Panc1 (cell line): Measurements from ENCODE around the gene USH2A. TPM values are rescaled to one million over a fixed set of nuclear protein-coding genes. Genes with fewer than 3 reads are reported as not detected.

Source experiments
- ATAC-seq: fragments of 200-7000 bp; cut with Tn5 transposase; 2 replicates; pipeline ENCODE4 v1.9.1; 2020; ENCODE audit warnings: mild to moderate bottlenecking, moderate library complexity
- BruUV-seq: library from RNA; stranded (reverse); fragments of 400-500 nt; replicated peaks from 2 replicates; lab custom pipeline; 2021; lab: Mats Ljungman, UMichigan
- CTCF ChIA-PET: fragments of 300-600 bp; sonication (Branson Sonifier 250); formaldehyde crosslinking; loops from one replicate; lab custom pipeline; 2022; ENCODE audit warnings: antibody characterized with exemption; lab: Charles Lee
- POLR2A ChIA-PET: fragments of 300-600 bp; sonication (Branson Sonifier 250); formaldehyde crosslinking; loops from one replicate; lab custom pipeline; 2022; ENCODE audit warnings: antibody characterized with exemption; lab: Charles Lee
- DNase-seq: peaks from one replicate; pipeline ENCODE4 v3.0.0-alpha.2; 2010; ENCODE audit warnings: low read depth, low spot score
- H3K27ac ChIP-seq: 2 replicates; pipeline ENCODE4 v1.5.1; 2011; ENCODE audit warnings: mild to moderate bottlenecking, low read length, inconsistent platforms
- H3K27me3 ChIP-seq: fragments of 200-500 bp; sonication (Bioruptor generic); 2 replicates; pipeline ENCODE4 v1.6.0; 2014; ENCODE audit warnings: low read length, inconsistent platforms; ENCODE audit not compliant: control insufficient read depth, insufficient read depth
- H3K36me3 ChIP-seq: fragments of 200-500 bp; sonication (Bioruptor generic); 2 replicates; pipeline ENCODE4 v1.5.1; 2014; ENCODE audit warnings: inconsistent platforms, mild to moderate bottlenecking, low read length, moderate library complexity; ENCODE audit not compliant: control insufficient read depth, insufficient read depth
- H3K4me1 ChIP-seq: 2 replicates; pipeline ENCODE4 v1.5.1; 2011; ENCODE audit warnings: inconsistent platforms, mild to moderate bottlenecking, low read length, moderate library complexity; ENCODE audit not compliant: control insufficient read depth, insufficient read depth
- H3K4me3 ChIP-seq, 2 experiments: 2 replicates each; pipeline ENCODE4 v1.5.1; 2011 to 2012; ENCODE audit warnings: low read depth in 2 of 2, low read length in 2 of 2, mild to moderate bottlenecking in 2 of 2, inconsistent platforms in 1 of 2, moderate library complexity in 1 of 2
- H3K9me3 ChIP-seq: fragments of 200-500 bp; sonication (Bioruptor generic); 2 replicates; pipeline ENCODE4 v1.5.1; 2014; ENCODE audit warnings: low read depth, mild to moderate bottlenecking, inconsistent platforms, low read length, moderate library complexity; ENCODE audit not compliant: control insufficient read depth, insufficient read depth
- POLR2AphosphoS5 ChIP-seq: IDR thresholded peaks from 2 replicates; pipeline ENCODE4 v1.6.1; 2012; ENCODE audit warnings: mild to moderate bottlenecking, low read depth, low read length, moderate library complexity
- SIN3A ChIP-seq: IDR thresholded peaks from 2 replicates; pipeline ENCODE4 v1.6.1; 2012; ENCODE audit warnings: low read depth, mild to moderate bottlenecking, low read length, moderate library complexity, borderline replicate concordance; ENCODE audit not compliant: insufficient read depth
- TCF7L2 ChIP-seq: IDR thresholded peaks from 2 replicates; pipeline ENCODE4 v1.6.1; 2011; ENCODE audit warnings: mild to moderate bottlenecking, low read depth, low read length, inconsistent platforms
- in situ Hi-C: cut with HindIII; loops from 2 replicates; pipeline ENCODE4 v1.10.0; 2016; ENCODE audit warnings: low sequenced_read_pairs, low pct_unique_long_range_greater_than_20kb
- intact Hi-C: fragments of 100-400 bp; cut with micrococcal nuclease; formaldehyde crosslinking; loops from one replicate; pipeline ENCODE4 v1.10.0; 2022; ENCODE audit not compliant: unreplicated experiment
- total RNA-seq: library from RNA; stranded (reverse); gene quantifications from one replicate; pipeline ENCODE4 v1.2.1, GENCODE V29; 2021; ENCODE audit not compliant: unreplicated experiment
- TF ChIP-seq, protein P1 (sequence below), 2 experiments: IDR thresholded peaks; 2 replicates each; pipeline ENCODE4 v1.6.1; 2011 to 2012; ENCODE audit warnings: low read depth in 2 of 2, control low read depth in 1 of 2, low read length in 1 of 2, mild to moderate bottlenecking in 1 of 2, moderate library complexity in 1 of 2; ENCODE audit not compliant: insufficient read depth in 1 of 2
- TF ChIP-seq, protein P2 (sequence below): fragments of 450-650 bp; IDR thresholded peaks from 2 replicates; pipeline ENCODE4 v1.5.1; 2017; ENCODE audit warnings: mild to moderate bottlenecking

Gene USH2A
- total RNA-seq, 1 experiment from 2014 or later: not detected

DNA sequence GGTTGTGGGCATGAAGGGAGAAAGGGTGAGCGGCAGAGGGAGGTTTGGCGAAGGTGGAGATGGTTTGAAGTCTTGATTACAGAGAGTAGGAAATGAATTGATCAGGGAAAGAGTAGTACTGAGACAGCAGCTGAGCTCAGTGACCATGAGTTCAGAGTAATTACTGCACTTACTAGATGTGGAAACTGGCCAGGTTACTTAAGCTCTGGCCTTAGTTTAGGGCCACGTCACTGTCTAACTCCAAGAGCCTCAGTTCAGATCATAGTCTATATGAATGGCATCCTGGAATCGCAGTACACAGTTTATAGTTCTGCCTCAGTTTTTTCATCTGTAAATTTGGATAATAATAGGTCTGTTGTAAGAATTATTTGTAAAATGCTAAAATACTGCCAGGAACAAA lies 778.1 kb downstream of the USH2A start:
- DNase-seq: no peak
- Histone ChIP-seq H3K36me3 (no peaks in the 10 kb centered on the region), H3K9me3 (no peaks in the 10 kb centered on the region), H3K27me3 (no peaks in the 10 kb centered on the region), H3K27ac (no peak overlapping the region), H3K4me3 (no peak overlapping the region), H3K4me1 (no peaks in the 10 kb centered on the region)
- no TSS peak for BruUV-seq
- POLR2A ChIA-PET: no interaction called here
- ATAC-seq: no peak
- CTCF ChIA-PET: no interaction called here
- intact Hi-C loops: no loop called here
- TF ChIP-seq TCF7L2 (no peak), SIN3A (no peak)
- in situ Hi-C loops: no loop called here

DNA sequence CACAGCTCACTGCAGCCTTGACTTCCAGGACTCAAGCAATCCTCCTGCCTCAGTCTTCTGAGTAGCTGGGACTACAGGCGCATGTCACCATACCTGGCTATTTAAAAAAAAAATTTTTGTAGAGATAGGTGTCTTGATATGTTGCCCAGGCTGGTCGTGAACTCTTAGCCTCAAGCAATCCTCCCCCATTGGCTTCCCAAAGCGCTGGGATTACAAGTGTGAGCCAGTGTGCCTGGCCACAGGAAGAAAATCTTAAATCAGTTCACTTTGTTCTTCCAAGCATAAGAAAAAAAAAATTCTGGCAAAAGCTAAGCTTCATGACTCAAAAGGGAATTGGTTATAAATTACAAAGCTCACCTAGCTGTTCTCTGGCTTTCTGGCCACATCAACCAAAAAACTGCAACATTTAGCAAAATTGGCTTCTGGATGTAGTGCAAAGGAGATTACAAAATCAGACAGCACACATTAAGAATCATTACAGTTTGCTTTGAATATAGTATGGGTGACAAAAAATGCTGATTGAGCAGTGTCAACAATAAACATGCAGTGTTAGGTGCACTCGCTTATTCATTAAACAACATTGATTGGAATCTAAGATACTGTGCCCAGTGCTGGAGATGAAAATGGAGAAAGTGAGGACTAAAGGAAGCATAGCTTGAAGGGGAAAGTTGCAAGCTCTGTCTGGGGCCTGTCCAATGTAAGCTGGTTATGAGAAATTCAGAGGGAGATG lies 779.5 kb downstream of the USH2A start:
- H3K36me3 ChIP-seq: no peaks in the 10 kb centered on the region
- H3K4me1 ChIP-seq: no peaks in the 10 kb centered on the region
- ChIA-PET CTCF (no interaction called here), POLR2A (no interaction called here)
- in situ Hi-C loops: no loop called here
- TF ChIP-seq, protein P1, sequence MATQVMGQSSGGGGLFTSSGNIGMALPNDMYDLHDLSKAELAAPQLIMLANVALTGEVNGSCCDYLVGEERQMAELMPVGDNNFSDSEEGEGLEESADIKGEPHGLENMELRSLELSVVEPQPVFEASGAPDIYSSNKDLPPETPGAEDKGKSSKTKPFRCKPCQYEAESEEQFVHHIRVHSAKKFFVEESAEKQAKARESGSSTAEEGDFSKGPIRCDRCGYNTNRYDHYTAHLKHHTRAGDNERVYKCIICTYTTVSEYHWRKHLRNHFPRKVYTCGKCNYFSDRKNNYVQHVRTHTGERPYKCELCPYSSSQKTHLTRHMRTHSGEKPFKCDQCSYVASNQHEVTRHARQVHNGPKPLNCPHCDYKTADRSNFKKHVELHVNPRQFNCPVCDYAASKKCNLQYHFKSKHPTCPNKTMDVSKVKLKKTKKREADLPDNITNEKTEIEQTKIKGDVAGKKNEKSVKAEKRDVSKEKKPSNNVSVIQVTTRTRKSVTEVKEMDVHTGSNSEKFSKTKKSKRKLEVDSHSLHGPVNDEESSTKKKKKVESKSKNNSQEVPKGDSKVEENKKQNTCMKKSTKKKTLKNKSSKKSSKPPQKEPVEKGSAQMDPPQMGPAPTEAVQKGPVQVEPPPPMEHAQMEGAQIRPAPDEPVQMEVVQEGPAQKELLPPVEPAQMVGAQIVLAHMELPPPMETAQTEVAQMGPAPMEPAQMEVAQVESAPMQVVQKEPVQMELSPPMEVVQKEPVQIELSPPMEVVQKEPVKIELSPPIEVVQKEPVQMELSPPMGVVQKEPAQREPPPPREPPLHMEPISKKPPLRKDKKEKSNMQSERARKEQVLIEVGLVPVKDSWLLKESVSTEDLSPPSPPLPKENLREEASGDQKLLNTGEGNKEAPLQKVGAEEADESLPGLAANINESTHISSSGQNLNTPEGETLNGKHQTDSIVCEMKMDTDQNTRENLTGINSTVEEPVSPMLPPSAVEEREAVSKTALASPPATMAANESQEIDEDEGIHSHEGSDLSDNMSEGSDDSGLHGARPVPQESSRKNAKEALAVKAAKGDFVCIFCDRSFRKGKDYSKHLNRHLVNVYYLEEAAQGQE (IDR thresholded peaks at IDR 0.05; ENCODE audit: insufficient read depth in 1 of 2, low read depth in 2 of 2, low read length in 1 of 2): no peak
- TF ChIP-seq, protein P2, sequence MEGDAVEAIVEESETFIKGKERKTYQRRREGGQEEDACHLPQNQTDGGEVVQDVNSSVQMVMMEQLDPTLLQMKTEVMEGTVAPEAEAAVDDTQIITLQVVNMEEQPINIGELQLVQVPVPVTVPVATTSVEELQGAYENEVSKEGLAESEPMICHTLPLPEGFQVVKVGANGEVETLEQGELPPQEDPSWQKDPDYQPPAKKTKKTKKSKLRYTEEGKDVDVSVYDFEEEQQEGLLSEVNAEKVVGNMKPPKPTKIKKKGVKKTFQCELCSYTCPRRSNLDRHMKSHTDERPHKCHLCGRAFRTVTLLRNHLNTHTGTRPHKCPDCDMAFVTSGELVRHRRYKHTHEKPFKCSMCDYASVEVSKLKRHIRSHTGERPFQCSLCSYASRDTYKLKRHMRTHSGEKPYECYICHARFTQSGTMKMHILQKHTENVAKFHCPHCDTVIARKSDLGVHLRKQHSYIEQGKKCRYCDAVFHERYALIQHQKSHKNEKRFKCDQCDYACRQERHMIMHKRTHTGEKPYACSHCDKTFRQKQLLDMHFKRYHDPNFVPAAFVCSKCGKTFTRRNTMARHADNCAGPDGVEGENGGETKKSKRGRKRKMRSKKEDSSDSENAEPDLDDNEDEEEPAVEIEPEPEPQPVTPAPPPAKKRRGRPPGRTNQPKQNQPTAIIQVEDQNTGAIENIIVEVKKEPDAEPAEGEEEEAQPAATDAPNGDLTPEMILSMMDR: no peak
- no peak for TF ChIP-seq POLR2AphosphoS5
- no peak for TF ChIP-seq TCF7L2
- no peak for TF ChIP-seq SIN3A
- no peaks in the 10 kb centered on the region for H3K27me3 ChIP-seq
- no peak overlapping the region for H3K27ac ChIP-seq
- DNase-seq (no peak), ATAC-seq (no peak)
- H3K9me3 ChIP-seq: no peaks in the 10 kb centered on the region
- intact Hi-C loops: no loop called here
- BruUV-seq: no TSS peak
- H3K4me3 ChIP-seq: no peak overlapping the region

DNA sequence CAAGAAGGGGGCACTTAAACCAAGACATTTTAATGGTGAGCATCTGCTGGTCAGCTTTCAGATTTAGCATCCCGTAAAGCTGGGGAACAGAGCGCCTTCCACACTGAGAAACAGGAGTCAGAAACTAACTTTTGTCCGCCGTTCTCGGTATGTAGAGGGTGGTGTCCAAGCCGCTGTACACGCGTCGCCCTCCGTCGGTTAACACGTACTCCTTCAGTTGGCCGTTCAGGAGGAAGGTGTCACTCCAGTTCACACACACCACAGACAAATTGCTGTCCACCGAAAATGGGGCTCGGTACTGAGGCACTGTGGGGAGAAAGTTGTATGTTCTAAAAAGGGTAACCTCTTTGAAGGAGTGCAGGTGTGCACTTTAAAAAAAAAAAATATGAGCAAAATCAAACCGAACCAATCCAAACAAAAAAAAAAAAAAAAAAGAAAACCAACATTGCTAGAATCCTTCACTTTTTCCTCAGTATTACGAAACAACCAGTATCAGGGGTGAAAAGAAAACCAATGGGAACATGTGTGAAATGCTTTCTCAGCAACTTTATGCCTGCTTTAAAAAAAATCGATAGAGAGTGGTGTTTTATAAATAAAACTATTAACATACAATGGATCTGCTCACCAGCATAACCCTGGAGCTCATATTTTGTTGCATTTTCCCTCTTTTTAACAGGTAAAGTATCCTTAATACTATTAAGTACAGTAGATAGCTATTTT lies 782.7 kb downstream of the USH2A start:
- DNase-seq (no peak), ATAC-seq (no peak)
- no TSS peak for BruUV-seq
- TF ChIP-seq, protein P2: no peak
- TF ChIP-seq, protein P1 (IDR thresholded peaks at IDR 0.05; ENCODE audit: insufficient read depth in 1 of 2, low read depth in 2 of 2, low read length in 1 of 2): no peak
- TF ChIP-seq POLR2AphosphoS5 (no peak), TCF7L2 (no peak), SIN3A (no peak)
- CTCF ChIA-PET: no interaction called here
- H3K27me3 ChIP-seq: no peaks in the 10 kb centered on the region
- POLR2A ChIA-PET: interaction anchor here (0.5 kb wide), 1 partner anchor 71 kb away, joined by 6 read pairs; no protein-coding TSS in a partner anchor
- no peak overlapping the region for H3K27ac ChIP-seq
- H3K9me3 ChIP-seq: no peaks in the 10 kb centered on the region
- H3K36me3 ChIP-seq: no peaks in the 10 kb centered on the region
- H3K4me1 ChIP-seq: no peaks in the 10 kb centered on the region
- in situ Hi-C loops: no loop called here
- H3K4me3 ChIP-seq: no peak overlapping the region
- intact Hi-C loops: no loop called here
